Hypothalamus (tissue), 51 donors: Measurements from ENCODE around the gene TMEM154.
A peak's percentile ranks its signal among the peaks of the same experiment; 100 is the strongest.

Experiments used
- DNase-seq, 51 donors: peaks; one replicate each; lab custom pipeline; 2025; lab: John Stamatoyannopoulos, UW

The TMEM154 gene

GRCh38 chr4:152635851-152636250, 43.9 kb downstream of the TMEM154 start:
- DNase-seq: no peak

DNA sequence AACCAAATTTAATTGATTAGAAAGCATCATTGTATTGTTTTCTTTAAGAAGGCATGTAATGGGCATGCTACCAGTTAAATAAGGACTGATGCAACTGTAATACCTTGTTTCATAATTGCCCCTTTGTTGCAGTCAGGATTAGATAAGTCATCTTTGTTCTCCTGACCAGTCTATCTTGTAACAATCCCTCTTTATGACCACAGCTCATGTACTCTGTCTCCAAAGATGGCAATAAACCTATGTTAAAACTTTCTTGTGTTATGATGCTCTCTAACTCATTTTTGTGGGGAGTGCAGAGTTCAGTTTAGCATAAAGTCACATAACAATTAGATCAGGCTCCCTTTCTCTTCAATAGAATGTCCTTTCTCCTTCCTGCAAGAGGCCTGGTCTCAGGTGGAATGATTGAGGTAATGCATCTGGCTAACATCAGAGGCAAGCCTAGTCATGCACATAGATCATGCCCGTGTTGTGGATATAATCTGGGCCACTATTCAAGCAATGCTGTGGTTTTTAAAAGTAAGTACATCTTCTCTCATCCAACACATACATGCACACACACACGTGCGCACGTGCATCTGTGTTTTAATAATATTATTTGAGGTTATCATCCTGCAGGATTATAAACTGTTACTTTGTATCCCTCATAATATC, 45.6 kb downstream of the TMEM154 start:
- no peak for DNase-seq

DNA sequence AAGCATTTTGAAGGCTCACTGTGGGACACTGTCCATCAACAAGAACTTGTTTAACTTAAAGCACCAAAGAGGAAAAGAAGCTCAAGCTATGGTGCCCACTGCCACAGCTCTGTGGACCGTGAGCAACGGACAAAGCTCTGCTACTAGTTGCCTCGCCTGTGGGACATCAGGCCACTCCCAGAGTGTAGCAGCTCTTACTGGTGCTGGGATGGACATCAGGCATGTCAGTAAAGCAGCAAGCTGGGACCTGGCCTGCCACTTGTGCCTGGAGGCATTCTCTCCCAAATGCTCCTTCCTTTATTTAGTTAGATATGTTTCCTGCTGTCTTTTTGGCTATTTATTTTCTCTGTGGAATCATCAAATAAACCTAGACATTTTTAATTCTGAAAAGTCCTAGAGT, 46.7 kb downstream of the TMEM154 start:
- no peak for DNase-seq

DNA sequence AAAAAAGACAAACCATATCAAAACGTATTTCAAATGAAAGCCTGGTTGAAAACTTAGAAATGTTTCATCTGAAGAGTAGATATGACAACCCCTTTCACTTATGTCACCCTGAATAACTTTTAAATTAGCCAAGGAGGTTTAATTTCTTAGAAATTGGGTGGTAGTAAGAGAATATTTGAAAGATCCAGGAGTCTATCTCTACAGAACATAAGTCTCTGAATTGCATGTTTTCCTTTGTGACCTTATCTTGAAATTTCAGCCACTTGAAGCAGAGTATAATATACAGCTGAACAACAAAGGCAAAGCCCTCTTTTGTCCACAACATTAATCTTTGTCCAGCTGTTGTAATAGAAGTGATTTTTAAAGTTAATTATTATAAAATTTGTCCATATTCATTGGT, 49.5 kb downstream of the TMEM154 start:
- DNase-seq: no peak

DNA sequence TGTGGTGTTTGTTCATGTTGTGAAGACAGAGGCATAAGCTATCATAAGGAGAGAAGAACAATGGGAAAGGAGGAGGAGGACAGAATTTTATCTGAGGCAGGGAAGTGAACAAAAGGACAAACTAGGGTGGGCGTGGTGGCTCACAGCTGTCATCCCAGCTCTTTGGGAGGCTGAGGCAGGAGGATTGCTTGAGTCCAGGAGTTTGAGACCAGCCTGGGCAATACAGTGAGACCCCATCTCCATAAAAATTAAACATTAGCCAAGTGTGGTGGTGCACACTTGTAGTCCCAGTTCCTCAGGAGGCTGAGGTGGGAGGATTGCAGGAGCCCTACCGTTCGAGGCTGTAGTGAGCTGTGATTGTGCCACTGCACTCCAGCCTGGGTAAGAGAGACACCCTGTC, 49.9 kb downstream of the TMEM154 start:
- DNase-seq: no peak

DNA sequence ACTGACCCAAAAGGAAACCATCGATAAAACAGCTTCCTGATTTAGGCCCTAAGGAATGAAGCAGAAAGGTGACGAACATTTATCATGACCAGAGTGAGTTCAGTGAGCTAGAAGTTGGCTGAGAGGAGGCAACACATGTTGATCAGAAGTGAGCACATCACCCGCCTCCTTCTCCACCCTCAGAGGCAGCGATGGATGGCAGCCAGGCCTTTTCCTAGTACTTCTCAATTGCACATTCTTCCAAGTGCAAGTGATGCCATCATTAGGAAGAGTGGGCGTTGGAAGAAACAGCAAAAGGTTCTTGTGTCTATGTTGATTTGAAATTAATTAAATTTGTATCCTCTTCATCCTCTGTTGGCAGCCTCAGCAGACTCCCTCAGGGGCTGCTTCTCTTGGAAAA, 51.7 kb downstream of the TMEM154 start:
- peak in 5 of 51 donors; percentile 3 to 74 (median 7) for DNase-seq

GRCh38 chr4:152626790-152627189, 53.0 kb downstream of the TMEM154 start:
- no peak for DNase-seq

DNA sequence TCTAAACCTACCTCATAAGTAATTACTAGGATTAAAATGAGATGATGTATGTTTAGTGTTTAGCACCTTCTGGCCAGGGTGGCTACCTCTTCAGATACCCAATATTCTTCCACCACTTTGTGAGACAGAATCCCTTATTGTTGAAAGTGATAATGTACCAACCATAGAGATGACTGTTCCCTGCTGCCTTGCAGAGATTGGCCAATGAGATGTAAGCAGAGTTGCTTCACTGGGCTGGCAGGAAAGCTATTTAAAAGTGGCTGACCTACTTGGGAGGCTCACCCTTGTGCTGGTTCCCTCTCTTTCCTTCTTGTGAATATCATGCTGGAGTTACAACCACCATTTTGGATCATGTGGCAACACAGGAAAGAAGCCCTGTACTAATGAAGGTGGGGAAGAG, 58.9 kb downstream of the TMEM154 start:
- no peak for DNase-seq

DNA sequence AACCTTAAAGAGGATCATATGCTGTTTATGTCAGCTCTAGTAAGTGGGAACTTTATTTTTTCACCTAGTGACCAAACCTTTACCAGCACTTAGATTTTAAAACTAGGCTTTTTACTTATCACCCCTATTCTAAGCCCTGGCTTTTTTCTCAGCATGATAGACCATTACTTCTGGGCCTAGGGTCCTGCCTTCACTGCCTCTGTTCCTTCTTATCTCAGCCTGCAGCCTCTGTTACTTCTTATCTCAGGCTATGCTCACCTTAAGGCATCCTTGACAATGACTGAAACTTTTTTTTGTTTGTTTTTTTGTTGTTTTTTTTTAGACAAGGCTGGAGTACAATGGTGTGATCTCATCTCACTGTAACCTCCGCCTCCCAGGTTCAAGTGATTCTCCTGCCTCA, 59.6 kb downstream of the TMEM154 start:
- DNase-seq: no peak

DNA sequence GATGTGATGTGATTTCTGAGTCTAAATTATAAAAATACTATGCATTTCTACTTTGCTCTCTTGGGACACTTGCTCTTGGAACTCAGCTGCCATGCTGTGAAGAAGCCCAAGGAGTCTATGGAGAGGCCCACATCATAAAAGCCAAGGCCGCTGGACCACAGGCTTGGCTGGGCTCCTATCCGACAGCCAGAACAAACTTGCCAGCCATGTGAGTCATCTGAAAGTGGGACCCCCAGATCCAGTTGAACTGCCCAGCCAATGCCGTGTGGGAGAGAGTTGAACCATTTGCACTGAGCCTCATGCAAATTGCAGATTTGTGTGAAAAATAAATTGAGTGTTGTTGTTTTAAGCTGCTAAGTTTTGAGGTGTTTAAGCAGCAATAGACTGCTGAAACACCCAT, 60.2 kb downstream of the TMEM154 start:
- DNase-seq: no peak

GRCh38 chr4:152618971-152619370, 60.8 kb downstream of the TMEM154 start:
- DNase-seq: no peak

DNA sequence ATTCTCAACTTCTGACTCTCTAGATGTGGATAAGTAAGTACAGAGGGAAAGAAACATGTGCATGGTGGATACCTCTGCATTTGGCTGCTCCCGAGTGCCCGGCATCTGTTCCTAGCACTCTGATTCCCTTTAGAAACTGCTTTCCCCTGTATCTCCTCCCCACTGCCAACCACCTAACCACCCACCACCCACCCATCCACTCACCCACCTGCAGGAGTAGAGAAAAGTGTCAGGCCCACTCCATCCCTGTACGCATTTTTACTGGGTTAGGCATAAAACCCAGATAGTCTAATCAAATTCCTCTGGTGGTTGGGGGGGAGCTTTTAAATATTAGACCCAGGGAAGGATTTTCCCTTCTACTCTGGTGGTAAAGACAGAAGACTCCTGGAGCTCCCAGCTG, 63.0 kb downstream of the TMEM154 start:
- DNase-seq: no peak

- DNase-seq: no peak
Measured at GRCh38 chr4:152613841-152614721, 65.7 kb downstream of the TMEM154 start.

DNA sequence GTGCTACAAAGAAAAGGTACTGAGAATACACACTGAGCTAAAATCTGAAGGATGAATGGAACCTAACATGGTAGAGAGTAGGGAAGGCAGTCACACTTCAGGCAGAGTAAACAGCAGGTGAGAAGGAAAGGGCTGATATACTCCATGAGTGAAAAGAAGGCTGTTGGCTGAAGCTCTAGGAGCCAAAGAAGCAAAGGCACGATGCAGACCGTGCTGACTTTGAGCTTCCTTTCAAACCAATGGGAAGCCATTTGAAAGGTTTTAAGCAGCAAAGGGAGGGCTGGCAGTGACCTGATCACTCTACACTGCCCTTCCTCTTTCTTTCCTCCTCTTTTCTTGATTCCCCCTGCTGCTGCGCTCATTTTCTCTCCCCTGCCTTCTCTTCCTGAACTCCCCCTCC, 66.4 kb downstream of the TMEM154 start:
- no peak for DNase-seq

GRCh38 chr4:152610131-152610530, 69.7 kb downstream of the TMEM154 start:
- DNase-seq: no peak

GRCh38 chr4:152609481-152609880, 70.3 kb downstream of the TMEM154 start:
- no peak for DNase-seq

DNA sequence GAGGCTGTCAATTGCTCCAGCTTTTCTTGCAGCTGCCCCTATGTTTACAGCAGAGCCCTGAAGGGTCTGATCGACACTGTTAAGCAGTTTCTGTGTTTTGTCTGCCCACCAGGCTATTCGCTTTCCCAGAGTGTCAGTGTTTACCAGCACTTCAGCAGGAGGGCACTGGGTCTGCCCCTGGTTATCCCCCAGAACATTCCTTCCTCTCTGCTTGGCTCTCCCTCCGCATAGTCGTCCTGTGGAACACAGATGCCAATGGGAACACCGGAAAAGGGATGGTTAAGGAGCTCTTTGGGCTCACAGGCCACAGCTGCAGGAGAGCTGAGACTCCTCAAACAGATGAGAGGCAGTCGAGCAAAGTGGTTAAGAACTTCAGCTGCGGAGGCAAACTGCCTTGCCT, 72.6 kb downstream of the TMEM154 start:
- peak in 1 of 51 donors; percentile 2 for DNase-seq

DNA sequence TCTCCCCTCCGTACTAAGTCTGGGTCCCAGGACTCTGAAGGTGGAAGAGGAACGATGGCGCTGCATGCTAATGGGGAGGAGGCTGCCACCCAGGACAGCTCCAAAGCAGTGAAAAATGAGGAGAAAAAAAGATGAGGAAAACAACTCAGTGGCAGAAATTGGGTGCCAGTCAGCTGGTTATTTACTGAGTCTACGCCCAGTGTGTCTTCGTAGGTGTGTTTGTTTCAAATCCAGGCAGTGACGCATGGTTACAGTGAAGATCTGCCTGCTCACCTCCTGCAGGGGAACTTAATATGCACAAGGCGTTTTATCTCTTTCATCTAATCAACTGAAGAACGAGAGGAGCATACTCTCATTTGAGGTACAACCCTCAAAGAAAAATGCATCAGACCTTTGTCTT, 73.0 kb downstream of the TMEM154 start:
- DNase-seq: peak in 2 of 51 donors; percentile 7 to 18

- DNase-seq: peak in 6 of 51 donors; percentile 7 to 59 (median 30)
Measured at GRCh38 chr4:152605641-152606335, 74.0 kb downstream of the TMEM154 start.

DNA sequence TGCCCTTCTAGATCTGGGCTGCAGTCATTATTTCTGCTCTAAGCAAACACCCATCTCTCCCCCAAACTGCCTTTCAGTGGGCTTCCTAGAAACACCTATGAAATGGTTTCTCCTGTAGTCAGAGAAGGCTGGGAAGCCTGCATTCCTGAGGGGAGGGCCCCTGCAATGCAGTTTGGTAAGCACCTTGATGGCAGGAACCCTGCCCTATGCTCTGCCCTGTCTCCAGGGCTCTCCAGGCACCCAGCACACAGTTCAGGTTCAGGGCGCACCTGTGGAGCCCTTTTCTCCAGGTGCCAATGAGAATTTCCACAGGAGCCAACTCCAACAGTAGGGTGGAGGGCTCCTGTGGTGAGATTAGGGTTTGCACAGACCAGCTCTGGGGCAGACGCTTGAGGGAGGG, 74.8 kb downstream of the TMEM154 start:
- no peak for DNase-seq

- no peak for DNase-seq
Measured at GRCh38 chr4:152601156-152601555, 78.6 kb downstream of the TMEM154 start.

DNA sequence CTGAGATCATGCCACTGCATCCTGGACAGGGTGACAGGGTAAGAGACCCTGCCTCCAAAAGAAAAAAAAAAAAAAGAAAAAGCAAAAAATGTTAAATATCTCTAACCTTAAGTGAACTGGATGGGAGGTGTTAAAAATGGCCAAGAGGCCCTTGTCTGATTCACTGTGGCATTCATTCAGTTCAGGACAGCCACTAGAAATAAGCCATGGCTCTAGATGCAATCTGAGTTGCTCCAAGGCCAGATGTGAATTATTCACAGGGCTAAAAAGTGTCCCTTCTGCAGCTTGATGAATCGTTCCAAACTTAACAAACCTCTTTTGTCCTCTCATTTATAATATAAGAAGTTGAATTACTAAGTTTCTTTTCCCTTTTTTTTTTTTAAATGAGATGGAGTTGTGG, 80.2 kb downstream of the TMEM154 start:
- no peak for DNase-seq
